COR-L47 (cell line): ENCODE measurements around the gene RAB8A.

ENCODE experiments used
- DNase-seq: peaks from one replicate; lab custom pipeline; 2025; lab: John Stamatoyannopoulos, UW

RAB8A gene

DNA sequence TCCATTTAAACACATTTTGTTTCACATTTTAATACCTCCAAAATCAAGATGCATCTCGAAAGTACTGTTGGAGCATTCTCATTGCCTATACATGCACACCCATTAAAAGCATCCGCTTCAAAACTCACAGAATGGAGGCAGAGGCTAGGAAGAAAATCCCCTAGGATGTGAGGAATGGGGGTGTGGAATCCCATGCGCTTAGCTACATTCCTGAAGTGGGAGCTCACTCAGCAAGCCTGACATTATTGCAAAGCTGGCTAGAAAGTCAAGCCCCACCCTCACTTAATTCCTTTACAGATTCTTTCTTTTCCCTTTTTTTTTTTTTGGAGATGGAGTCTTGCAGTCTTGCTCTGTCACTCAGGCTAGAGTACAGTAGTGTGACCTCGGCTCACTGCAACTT, 68.9 kb downstream of the RAB8A start:
- no peak for DNase-seq
